ENCODE data around the gene STK38L. TPM values are rescaled to one million over a fixed set of nuclear protein-coding genes. Genes with fewer than 3 reads are reported as not detected.

The STK38L gene
- total and polyA plus RNA-seq, 5 experiments from 2014 or later, result 6.8 to 23.6 (median 11.6) TPM

GRCh38 chr12:27289414-27289813 is 45.3 kb downstream of the STK38L start:
- Mint-ChIP-seq H3K4me3 (no peak overlapping the region), H3K9me3 (no peaks in the 10 kb centered on the region), H3K4me1 (peaks cover 7 to 23% (median 16%) of the 10 kb centered on the region in 4 donors), H3K36me3 (peaks cover 0 to 2% (median 0%) of the 10 kb centered on the region in 3 donors), H3K27ac (no peak overlapping the region), H3K27me3 (no peaks in the 10 kb centered on the region)
- DNase-seq, result no peak
- POLR2A ChIA-PET, result no interaction called here
- ATAC-seq, result no peak

GRCh38 chr12:27290501-27291168 is 46.5 kb downstream of the STK38L start:
- ATAC-seq (no peak), DNase-seq (no peak)
- Mint-ChIP-seq H3K27me3 (no peaks in the 10 kb centered on the region), H3K36me3 (peaks cover 0 to 5% (median 0%) of the 10 kb centered on the region in 3 donors), H3K27ac (no peak overlapping the region), H3K4me3 (no peak overlapping the region), H3K9me3 (no peaks in the 10 kb centered on the region), H3K4me1 (peaks cover 2 to 18% (median 11%) of the 10 kb centered on the region in 4 donors)
- POLR2A ChIA-PET, result no interaction called here

- no peak overlapping the region for H3K27ac Mint-ChIP-seq
- POLR2A ChIA-PET, result no interaction called here
- no peak for ATAC-seq
- peaks cover 0 to 3% (median 0%) of the 10 kb centered on the region in 3 donors for H3K36me3 Mint-ChIP-seq
- no peak overlapping the region for H3K4me3 Mint-ChIP-seq
- no peak for DNase-seq
- H3K4me1 Mint-ChIP-seq, result peaks cover 2 to 12% (median 9%) of the 10 kb centered on the region in 4 donors
- no peaks in the 10 kb centered on the region for H3K9me3 Mint-ChIP-seq
- no peaks in the 10 kb centered on the region for H3K27me3 Mint-ChIP-seq
Measured at GRCh38 chr12:27291862-27292261, 47.8 kb downstream of the STK38L start.

- POLR2A ChIA-PET, result no interaction called here
- no peak overlapping the region for H3K27ac Mint-ChIP-seq
- no peak overlapping the region for H3K4me3 Mint-ChIP-seq
- peaks cover 0 to 4% (median 3%) of the 10 kb centered on the region in 3 donors for H3K36me3 Mint-ChIP-seq
- ATAC-seq (no peak), DNase-seq (no peak)
- no peaks in the 10 kb centered on the region for H3K9me3 Mint-ChIP-seq
- H3K27me3 Mint-ChIP-seq, result no peaks in the 10 kb centered on the region
- peaks cover 2 to 12% (median 7%) of the 10 kb centered on the region in 4 donors for H3K4me1 Mint-ChIP-seq
Measured at GRCh38 chr12:27292718-27293117, 48.6 kb downstream of the STK38L start.

- DNase-seq (no peak), ATAC-seq (no peak)
- Mint-ChIP-seq H3K27me3 (no peaks in the 10 kb centered on the region), H3K4me1 (peaks cover 2 to 12% (median 7%) of the 10 kb centered on the region in 4 donors), H3K9me3 (no peaks in the 10 kb centered on the region), H3K36me3 (peaks cover 0 to 11% (median 8%) of the 10 kb centered on the region in 3 donors), H3K27ac (peak overlapping the region in 1 of 10 donors; percentile 63), H3K4me3 (no peak overlapping the region)
- POLR2A ChIA-PET, result no interaction called here
Measured at GRCh38 chr12:27293463-27293862, 49.4 kb downstream of the STK38L start.

- Mint-ChIP-seq H3K27me3 (no peaks in the 10 kb centered on the region), H3K4me3 (no peak overlapping the region), H3K36me3 (peaks cover 0 to 32% (median 17%) of the 10 kb centered on the region in 3 donors), H3K4me1 (peaks cover 0 to 3% (median 0%) of the 10 kb centered on the region in 4 donors), H3K27ac (no peak overlapping the region), H3K9me3 (no peaks in the 10 kb centered on the region)
- DNase-seq, result no peak
- no peak for ATAC-seq
- POLR2A ChIA-PET, result interaction anchor here (0.5 kb wide), 1 partner anchor 280 kb away, joined by 3 read pairs; no protein-coding TSS in a partner anchor
Measured at GRCh38 chr12:27296674-27297073, 52.6 kb downstream of the STK38L start.

- POLR2A ChIA-PET, result no interaction called here
- DNase-seq (no peak), ATAC-seq (no peak)
- no peak overlapping the region for H3K4me3 Mint-ChIP-seq
- no peaks in the 10 kb centered on the region for H3K27me3 Mint-ChIP-seq
- H3K27ac Mint-ChIP-seq, result peak overlapping the region in 1 of 10 donors; percentile 20
- peaks cover 0 to 3% (median 0%) of the 10 kb centered on the region in 4 donors for H3K4me1 Mint-ChIP-seq
- H3K9me3 Mint-ChIP-seq, result no peaks in the 10 kb centered on the region
- peaks cover 0 to 32% (median 17%) of the 10 kb centered on the region in 3 donors for H3K36me3 Mint-ChIP-seq
Measured at GRCh38 chr12:27297566-27297965, 53.5 kb downstream of the STK38L start.

GRCh38 chr12:27299102-27299501 is 55.0 kb downstream of the STK38L start:
- POLR2A ChIA-PET, result no interaction called here
- no peaks in the 10 kb centered on the region for H3K27me3 Mint-ChIP-seq
- no peak overlapping the region for H3K4me3 Mint-ChIP-seq
- no peaks in the 10 kb centered on the region for H3K9me3 Mint-ChIP-seq
- no peak for ATAC-seq
- no peaks in the 10 kb centered on the region for H3K4me1 Mint-ChIP-seq
- H3K27ac Mint-ChIP-seq, result peak overlapping the region in 1 of 10 donors; percentile 38
- peaks cover 0 to 41% (median 18%) of the 10 kb centered on the region in 3 donors for H3K36me3 Mint-ChIP-seq
- no peak for DNase-seq

- Mint-ChIP-seq H3K4me3 (no peak overlapping the region), H3K36me3 (peaks cover 0 to 41% (median 15%) of the 10 kb centered on the region in 3 donors), H3K27me3 (no peaks in the 10 kb centered on the region), H3K27ac (peak overlapping the region in 5 of 10 donors; percentile 1 to 24 (median 10)), H3K4me1 (no peaks in the 10 kb centered on the region), H3K9me3 (no peaks in the 10 kb centered on the region)
- no peak for ATAC-seq
- no peak for DNase-seq
- POLR2A ChIA-PET, result no interaction called here
Measured at GRCh38 chr12:27300226-27300625, 56.1 kb downstream of the STK38L start.

- no peak for DNase-seq
- Mint-ChIP-seq H3K27ac (peak overlapping the region in 4 of 10 donors; percentile 15 to 79 (median 38)), H3K36me3 (peaks cover 0 to 37% (median 10%) of the 10 kb centered on the region in 3 donors), H3K27me3 (no peaks in the 10 kb centered on the region), H3K4me1 (no peaks in the 10 kb centered on the region), H3K9me3 (no peaks in the 10 kb centered on the region), H3K4me3 (no peak overlapping the region)
- ATAC-seq, result no peak
- POLR2A ChIA-PET, result interaction anchor here (0.7 to 1.6 kb wide), 2 partner anchors 60 to 532 kb away, joined by 4 to 6 read pairs; partner anchors contain the start of gene STK38L
Measured at GRCh38 chr12:27303139-27304111, 59.3 kb downstream of the STK38L start.

GRCh38 chr12:27304856-27305255 is 60.8 kb downstream of the STK38L start:
- Mint-ChIP-seq H3K4me3 (no peak overlapping the region), H3K9me3 (no peaks in the 10 kb centered on the region), H3K27ac (peak overlapping the region in 2 of 10 donors; percentile 53 to 60), H3K4me1 (no peaks in the 10 kb centered on the region), H3K36me3 (peaks cover 2 to 34% (median 13%) of the 10 kb centered on the region in 3 donors), H3K27me3 (no peaks in the 10 kb centered on the region)
- no peak for ATAC-seq
- DNase-seq, result no peak
- POLR2A ChIA-PET, result interaction anchor here (1.5 to 1.6 kb wide), 2 partner anchors 61 to 472 kb away, joined by 4 read pairs; partner anchors contain the start of genes ITPR2 and STK38L

- DNase-seq (peak in 3 of 10 donors; percentile 41 to 47 (median 43)), ATAC-seq (no peak)
- H3K4me1 Mint-ChIP-seq, result no peaks in the 10 kb centered on the region
- H3K9me3 Mint-ChIP-seq, result no peaks in the 10 kb centered on the region
- no peak overlapping the region for H3K4me3 Mint-ChIP-seq
- H3K36me3 Mint-ChIP-seq, result peaks cover 6 to 31% (median 15%) of the 10 kb centered on the region in 3 donors
- POLR2A ChIA-PET, result interaction anchor here (0.6 to 1.5 kb wide), 5 partner anchors 82 to 503 kb away, joined by 3 to 10 read pairs (median 4); partner anchors contain the start of genes ITPR2 and MED21
- no peaks in the 10 kb centered on the region for H3K27me3 Mint-ChIP-seq
- H3K27ac Mint-ChIP-seq, result peak overlapping the region in 6 of 10 donors; percentile 22 to 61 (median 38)
Measured at GRCh38 chr12:27305673-27306456, 61.8 kb downstream of the STK38L start.

All from naive thymus-derived CD8-positive, alpha-beta T cell (primary cell).